Measurements from ENCODE around the gene PFDN1. TPM values are rescaled to one million over a fixed set of nuclear protein-coding genes. Genes with fewer than 3 reads are reported as not detected.

The PFDN1 gene
- total RNA-seq, 1 experiment from 2014 or later, result 48.9 TPM

DNA sequence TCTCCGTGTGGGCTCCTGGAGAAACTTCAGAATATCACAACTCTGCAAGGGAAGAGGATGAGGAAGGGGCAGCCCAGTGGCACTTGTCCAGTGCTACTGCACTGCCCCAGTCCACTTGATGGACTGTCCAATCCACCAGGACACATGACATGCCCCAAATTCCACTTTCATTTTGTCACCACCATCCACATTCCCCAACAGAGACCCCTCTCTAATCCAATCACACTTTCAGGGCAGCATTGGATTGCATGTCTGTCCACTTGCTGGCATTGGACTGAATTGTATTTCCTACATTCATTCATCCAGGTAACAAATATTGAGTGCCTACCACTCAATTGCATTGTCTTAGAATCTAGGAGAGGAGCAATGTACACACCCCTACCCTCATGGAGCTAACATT lies 28.7 kb upstream of the PFDN1 start:
- POLR2A ChIA-PET, result no interaction called here

More for the DNA sequence above, 28.7 kb upstream of the PFDN1 start:
- H3K9me3 ChIP-seq (ENCODE audit: control insufficient read depth in 1 of 2, insufficient read depth in 1 of 2, low read depth in 1 of 2, low read length in 2 of 2), result no peaks in the 10 kb centered on the region
- no peak for TF ChIP-seq POLR2AphosphoS5 (IDR thresholded peaks at IDR 0.05; ENCODE audit: low read depth, low read length)
- no peak for TF ChIP-seq FOSL1 (IDR thresholded peaks at IDR 0.05; ENCODE audit: low read depth)
- no peak for TF ChIP-seq SP1 (IDR thresholded peaks at IDR 0.05; ENCODE audit: low read depth)
- TF ChIP-seq CEBPB (IDR thresholded peaks at IDR 0.05; ENCODE audit: low read depth), result no peak
- TF ChIP-seq EZH2phosphoT487 (IDR thresholded peaks at IDR 0.05; ENCODE audit: borderline replicate concordance), result no peak
- TF ChIP-seq POLR2A (IDR thresholded peaks at IDR 0.05; ENCODE audit: borderline replicate concordance, extremely low read depth, insufficient read depth, insufficient read length), result no peak
- TF ChIP-seq JUND (IDR thresholded peaks at IDR 0.05), result no peak
- TF ChIP-seq, protein P1, sequence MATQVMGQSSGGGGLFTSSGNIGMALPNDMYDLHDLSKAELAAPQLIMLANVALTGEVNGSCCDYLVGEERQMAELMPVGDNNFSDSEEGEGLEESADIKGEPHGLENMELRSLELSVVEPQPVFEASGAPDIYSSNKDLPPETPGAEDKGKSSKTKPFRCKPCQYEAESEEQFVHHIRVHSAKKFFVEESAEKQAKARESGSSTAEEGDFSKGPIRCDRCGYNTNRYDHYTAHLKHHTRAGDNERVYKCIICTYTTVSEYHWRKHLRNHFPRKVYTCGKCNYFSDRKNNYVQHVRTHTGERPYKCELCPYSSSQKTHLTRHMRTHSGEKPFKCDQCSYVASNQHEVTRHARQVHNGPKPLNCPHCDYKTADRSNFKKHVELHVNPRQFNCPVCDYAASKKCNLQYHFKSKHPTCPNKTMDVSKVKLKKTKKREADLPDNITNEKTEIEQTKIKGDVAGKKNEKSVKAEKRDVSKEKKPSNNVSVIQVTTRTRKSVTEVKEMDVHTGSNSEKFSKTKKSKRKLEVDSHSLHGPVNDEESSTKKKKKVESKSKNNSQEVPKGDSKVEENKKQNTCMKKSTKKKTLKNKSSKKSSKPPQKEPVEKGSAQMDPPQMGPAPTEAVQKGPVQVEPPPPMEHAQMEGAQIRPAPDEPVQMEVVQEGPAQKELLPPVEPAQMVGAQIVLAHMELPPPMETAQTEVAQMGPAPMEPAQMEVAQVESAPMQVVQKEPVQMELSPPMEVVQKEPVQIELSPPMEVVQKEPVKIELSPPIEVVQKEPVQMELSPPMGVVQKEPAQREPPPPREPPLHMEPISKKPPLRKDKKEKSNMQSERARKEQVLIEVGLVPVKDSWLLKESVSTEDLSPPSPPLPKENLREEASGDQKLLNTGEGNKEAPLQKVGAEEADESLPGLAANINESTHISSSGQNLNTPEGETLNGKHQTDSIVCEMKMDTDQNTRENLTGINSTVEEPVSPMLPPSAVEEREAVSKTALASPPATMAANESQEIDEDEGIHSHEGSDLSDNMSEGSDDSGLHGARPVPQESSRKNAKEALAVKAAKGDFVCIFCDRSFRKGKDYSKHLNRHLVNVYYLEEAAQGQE (IDR thresholded peaks at IDR 0.05; ENCODE audit: low read depth), result no peak
- TF ChIP-seq ELF1 (IDR thresholded peaks at IDR 0.05; ENCODE audit: borderline replicate concordance, low read depth), result no peak
- TF ChIP-seq, protein P2, sequence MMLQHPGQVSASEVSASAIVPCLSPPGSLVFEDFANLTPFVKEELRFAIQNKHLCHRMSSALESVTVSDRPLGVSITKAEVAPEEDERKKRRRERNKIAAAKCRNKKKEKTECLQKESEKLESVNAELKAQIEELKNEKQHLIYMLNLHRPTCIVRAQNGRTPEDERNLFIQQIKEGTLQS (IDR thresholded peaks at IDR 0.05), result no peak
- TF ChIP-seq, protein P3, sequence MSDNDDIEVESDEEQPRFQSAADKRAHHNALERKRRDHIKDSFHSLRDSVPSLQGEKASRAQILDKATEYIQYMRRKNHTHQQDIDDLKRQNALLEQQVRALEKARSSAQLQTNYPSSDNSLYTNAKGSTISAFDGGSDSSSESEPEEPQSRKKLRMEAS (IDR thresholded peaks at IDR 0.05), result no peak
- no peak for TF ChIP-seq TCF7L2 (IDR thresholded peaks at IDR 0.05; ENCODE audit: borderline replicate concordance, extremely low read depth, insufficient read depth, insufficient read length)
- no peak for TF ChIP-seq CBX3 (IDR thresholded peaks at IDR 0.05; ENCODE audit: low read depth)
- TF ChIP-seq ZNF274 (IDR thresholded peaks at IDR 0.05; ENCODE audit: low read depth, low read length), result no peak
- TF ChIP-seq RAD21 (IDR thresholded peaks at IDR 0.05; ENCODE audit: low read depth), result no peak
- no peak for TF ChIP-seq EGR1 (IDR thresholded peaks at IDR 0.05; ENCODE audit: low read depth)
- no peak for TF ChIP-seq CTCF (IDR thresholded peaks at IDR 0.05 in 2 of 3, conservative IDR thresholded peaks at IDR 0.05 in 1 of 3; ENCODE audit: borderline replicate concordance in 1 of 3, insufficient read depth in 1 of 3, low read depth in 2 of 3, low read length in 2 of 3)
- TF ChIP-seq EZH2 (IDR thresholded peaks at IDR 0.05), result no peak
- no peak for TF ChIP-seq YY1 (IDR thresholded peaks at IDR 0.05; ENCODE audit: extremely low read depth, insufficient replicate concordance, low read depth, low read length)
- H3K4me1 ChIP-seq (ENCODE audit: control insufficient read depth in 1 of 2, insufficient read depth in 2 of 2, low read length in 2 of 2), result no peaks in the 10 kb centered on the region
- no peaks in the 10 kb centered on the region for H3K27me3 ChIP-seq (ENCODE audit: insufficient read depth, low read length)
- no peak overlapping the region for H3K4me3 ChIP-seq (replicated peaks in 1 of 2; ENCODE audit: low read depth in 1 of 2, low read length in 2 of 2)
- BruUV-seq (replicated peaks), result no TSS peak
- H3K9me2 ChIP-seq (ENCODE audit: insufficient read depth), result no peaks in the 10 kb centered on the region
- ATAC-seq (no peak), DNase-seq (ENCODE audit: low read depth, low spot score) (no peak)
- ChIA-PET RAD21 (ENCODE audit: low non-redundant PET in 1 of 2, low total read pairs in 2 of 2, uncharacterized antibody in 2 of 2, unreplicated experiment in 2 of 2) (no interaction called here), CTCF (no interaction called here)
- H2AFZ ChIP-seq (ENCODE audit: low read depth, low read length, poor library complexity, severe bottlenecking), result no peak overlapping the region
- no peaks in the 10 kb centered on the region for H3K79me2 ChIP-seq (ENCODE audit: insufficient read depth, low read length)
- H3K27ac ChIP-seq (ENCODE audit: low read depth, low read length), result no peak overlapping the region
- H3K36me3 ChIP-seq (ENCODE audit: control insufficient read depth in 1 of 2, insufficient read depth in 2 of 2, low read length in 2 of 2), result peaks cover 8 to 18% of the 10 kb centered on the region in 2 experiments; a peak in 2 of 4 replicates
- H3K4me2 ChIP-seq (ENCODE audit: low read length), result no peak overlapping the region
- H4K20me1 ChIP-seq (ENCODE audit: insufficient read depth), result no peaks in the 10 kb centered on the region
- intact Hi-C loops (cut with micrococcal nuclease), result no loop called here
- H3K9ac ChIP-seq (ENCODE audit: low read length), result no peak overlapping the region
